GM18861 (cell line): ENCODE data around the gene CSMD2.

Experiments
- ATAC-seq: cut with Tn5 transposase; IDR thresholded peaks from one replicate; pipeline ENCODE4 v1.9.1; 2021; ENCODE audit not compliant: unreplicated experiment

CSMD2 gene

GRCh38 chr1:33823830-33824229, 341.2 kb downstream of the CSMD2 start:
- no peak for ATAC-seq

- no peak for ATAC-seq
These were observed 341.6 kb downstream of the CSMD2 start for GRCh38 chr1:33823401-33823800.

DNA sequence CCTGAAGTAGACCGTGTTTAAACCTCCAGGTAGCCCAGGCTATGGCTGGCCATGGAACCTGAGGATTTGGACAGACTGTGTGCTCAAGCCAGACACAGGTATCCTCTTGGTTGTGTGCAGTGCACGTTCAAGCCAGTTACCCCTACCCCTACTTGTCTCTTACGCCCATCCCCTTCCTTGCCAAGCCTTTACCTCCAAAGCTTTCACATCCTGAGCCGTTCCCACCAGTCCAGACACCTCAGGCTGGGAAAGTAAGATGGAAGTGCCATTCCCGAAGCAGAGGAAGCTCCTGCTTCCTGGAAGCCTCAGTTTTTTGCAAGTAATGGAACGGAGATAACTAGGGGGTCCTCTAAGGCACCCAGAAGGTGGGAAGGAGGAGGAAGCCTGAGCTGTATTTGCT, 342.6 kb downstream of the CSMD2 start:
- no peak for ATAC-seq

DNA sequence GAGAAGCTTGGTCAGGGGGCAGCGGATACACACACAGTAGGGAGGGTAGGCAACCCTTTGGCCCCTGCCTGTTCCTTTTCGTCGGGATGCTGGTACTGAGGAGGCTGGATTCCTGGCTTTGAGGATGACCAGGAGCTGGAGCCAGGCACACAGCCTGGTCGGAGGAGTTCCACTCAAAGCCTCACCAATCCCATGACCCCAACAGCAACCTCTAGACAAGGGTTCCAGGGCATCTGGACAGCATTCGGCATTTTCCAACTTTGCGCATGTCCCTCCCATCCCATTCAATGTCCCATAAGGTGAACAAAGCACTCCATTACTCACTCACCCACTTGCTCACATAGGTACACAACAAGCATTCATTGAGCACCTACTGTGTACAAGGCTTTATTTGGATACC, 343.7 kb downstream of the CSMD2 start:
- ATAC-seq: no peak

- ATAC-seq: no peak
These were observed 344.2 kb downstream of the CSMD2 start for GRCh38 chr1:33820804-33821203.

GRCh38 chr1:33819913-33820311, 345.1 kb downstream of the CSMD2 start:
- ATAC-seq: no peak

- ATAC-seq: no peak
These were observed 345.6 kb downstream of the CSMD2 start for GRCh38 chr1:33819290-33819912.

DNA sequence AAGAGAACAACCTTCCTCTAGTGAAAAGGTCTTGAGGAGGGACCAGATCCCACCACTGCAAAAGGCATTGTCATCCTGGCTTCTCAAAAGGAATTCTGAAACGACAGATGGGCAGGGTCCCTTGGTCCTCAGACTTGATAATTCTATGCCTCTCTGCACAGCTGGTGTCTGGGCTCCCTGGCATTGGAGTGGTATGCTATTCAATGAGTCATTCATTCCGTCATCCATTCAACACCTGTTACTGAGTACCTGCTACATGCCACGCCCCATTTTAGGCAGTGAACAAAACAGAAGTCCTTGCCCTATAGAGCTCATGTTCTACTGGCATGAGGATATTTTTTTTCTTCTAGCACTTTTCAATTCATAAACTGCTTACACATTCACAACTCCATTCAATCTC, 347.0 kb downstream of the CSMD2 start:
- no peak for ATAC-seq

DNA sequence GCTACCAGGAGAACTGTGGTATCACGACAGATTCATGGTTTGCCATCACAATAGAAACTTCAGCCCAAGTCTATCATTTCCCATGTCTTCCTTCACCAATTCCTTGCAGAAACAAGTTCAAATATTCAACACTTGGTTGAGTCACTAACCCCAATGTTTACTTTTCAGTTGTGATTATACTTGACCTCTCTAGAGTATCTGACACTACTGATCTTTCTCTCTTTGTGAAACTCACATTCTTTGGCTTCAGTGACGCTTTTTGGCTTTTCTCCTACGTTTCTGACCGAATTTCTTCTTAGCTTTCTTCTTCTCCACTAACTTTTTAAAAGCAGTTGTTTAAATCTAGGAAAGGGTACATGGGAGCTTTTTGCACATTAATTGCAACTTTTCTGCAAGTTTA, 350.0 kb downstream of the CSMD2 start:
- no peak for ATAC-seq

GRCh38 chr1:33814166-33814565, 350.9 kb downstream of the CSMD2 start:
- no peak for ATAC-seq

DNA sequence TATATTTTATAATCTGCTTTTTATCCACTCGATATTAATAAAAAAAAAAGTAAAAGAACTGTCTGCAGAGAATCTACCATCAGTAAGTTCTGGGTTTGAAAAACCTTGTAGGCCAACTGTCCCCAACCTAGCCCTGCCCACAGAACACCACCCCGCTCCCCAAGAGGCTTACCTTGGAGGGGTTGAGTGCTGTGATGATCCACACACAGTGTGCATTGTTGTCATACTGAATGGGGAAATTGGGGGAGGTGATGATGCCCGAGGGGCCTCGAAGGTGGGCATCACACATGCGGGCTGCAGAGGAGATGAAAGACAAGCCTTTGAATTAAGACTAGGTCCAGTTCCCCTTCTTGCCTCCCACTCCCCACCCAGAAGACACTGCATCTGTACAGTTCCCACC, 354.5 kb downstream of the CSMD2 start:
- no peak for ATAC-seq

- no peak for ATAC-seq
These were observed 359.0 kb downstream of the CSMD2 start for GRCh38 chr1:33805988-33806387.

DNA sequence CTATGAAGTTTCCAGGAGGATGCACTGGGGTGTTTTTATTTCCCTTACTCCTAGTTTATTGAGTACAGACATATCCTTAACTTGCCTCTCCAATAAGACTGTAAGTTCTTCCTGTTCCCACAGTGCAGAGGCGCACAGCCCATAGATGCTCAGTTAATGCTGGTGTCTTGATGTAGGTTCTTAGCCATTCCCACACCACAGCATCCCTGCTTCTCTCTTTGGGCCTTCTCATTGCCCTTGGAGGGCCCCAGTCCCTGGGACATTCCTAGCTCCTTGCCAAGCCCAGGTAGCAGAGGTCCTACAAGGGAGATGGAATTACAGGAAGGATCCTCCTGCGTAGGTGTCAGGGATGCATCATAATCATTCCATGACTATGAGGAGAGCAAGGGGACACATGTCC, 362.8 kb downstream of the CSMD2 start:
- no peak for ATAC-seq

- ATAC-seq: no peak
These were observed 367.2 kb downstream of the CSMD2 start for GRCh38 chr1:33797849-33798248.

DNA sequence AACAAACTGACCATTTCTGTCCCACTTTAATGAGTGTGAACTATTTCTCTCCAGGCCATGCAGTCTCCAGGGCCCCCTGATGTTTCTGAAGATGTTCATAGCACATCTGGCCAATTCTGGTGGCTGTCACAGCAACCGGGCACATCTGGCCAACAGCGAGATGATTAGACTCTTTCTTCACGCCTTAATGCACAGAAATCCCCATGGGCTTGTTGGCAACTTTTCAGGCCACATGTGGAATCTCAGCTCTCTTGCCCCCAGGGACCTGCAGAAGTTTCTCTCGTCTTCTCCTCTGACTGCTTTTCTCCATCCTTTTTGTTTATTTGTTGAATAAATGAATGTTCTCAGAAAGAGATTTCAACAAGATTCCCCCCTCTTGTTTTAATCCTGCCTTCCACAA, 372.4 kb downstream of the CSMD2 start:
- ATAC-seq: no peak

GRCh38 chr1:33792216-33792615, 372.8 kb downstream of the CSMD2 start:
- no peak for ATAC-seq

GRCh38 chr1:33791251-33791650, 373.8 kb downstream of the CSMD2 start:
- no peak for ATAC-seq

DNA sequence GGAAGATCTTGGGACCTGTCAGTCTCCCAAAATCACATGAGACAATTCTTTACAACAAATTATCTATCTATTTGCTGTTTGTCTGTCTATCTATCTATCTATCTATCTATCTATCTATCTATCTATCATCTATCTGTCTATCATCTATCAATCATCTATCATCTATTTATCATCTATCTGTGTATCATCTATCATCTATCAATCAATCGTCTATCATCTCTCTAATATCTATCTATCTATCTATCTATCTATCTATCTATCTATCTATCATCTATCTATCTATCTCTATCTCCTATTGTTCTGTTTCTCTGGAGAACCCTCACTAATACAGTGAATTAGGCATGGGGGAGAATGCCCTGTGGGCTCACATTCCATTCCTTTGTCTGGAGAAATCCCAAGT, 374.5 kb downstream of the CSMD2 start:
- no peak for ATAC-seq

DNA sequence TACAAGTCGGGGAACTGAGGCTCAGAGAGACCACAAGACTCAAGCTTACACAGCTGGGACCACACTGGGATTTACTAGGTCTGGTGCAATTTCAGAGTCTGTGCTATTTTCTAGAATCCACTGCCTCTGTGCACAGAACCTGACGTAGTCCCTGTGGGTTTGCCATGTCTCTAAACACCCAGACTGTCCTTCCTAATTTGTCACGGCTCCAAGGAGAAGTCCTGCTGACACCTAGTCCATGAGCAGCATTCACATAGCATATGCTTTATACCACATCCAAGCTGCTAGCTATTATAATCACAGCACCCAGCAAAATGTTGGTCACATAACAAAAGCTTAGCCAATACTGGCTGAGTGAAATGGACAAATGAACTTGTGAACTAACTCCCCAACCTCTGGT, 380.2 kb downstream of the CSMD2 start:
- ATAC-seq: no peak

DNA sequence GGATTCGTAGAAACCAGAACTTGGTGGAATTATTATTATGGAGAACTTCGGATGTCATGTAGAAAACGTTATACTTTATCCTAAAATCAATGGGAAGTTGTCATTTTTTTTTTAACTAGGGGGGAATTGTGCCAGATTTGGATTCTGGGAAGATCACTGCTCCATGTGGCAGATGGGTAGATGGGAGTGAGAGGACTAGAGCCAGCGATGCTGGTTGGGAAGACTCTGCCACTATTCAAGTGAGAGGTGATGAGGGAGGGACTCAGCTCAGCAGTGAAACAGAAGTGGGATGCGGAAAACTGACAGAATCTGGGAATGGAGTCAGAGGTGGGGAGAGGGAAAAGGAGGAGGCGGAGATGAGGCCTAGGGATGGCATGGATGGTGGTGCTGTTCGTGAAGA, 382.3 kb downstream of the CSMD2 start:
- no peak for ATAC-seq

DNA sequence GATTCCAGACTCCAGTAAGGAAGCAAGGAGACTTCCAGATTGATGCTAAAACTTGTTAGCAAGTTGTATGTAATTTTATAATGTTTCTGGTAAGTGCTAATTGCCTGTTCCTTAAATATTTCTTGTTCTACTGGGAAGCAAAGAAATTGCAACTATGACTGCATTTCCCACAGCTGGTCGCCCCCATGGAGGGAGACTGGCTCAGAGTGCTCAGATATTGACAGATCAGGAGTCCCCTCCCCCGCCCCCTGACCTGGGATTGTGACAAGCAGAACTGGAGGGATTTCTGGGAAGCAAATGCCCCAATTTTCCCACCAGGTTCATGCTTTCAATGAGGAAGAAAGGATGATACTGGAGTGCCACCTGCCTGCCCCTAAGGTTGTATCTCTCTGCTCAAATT, 383.4 kb downstream of the CSMD2 start:
- ATAC-seq: no peak

DNA sequence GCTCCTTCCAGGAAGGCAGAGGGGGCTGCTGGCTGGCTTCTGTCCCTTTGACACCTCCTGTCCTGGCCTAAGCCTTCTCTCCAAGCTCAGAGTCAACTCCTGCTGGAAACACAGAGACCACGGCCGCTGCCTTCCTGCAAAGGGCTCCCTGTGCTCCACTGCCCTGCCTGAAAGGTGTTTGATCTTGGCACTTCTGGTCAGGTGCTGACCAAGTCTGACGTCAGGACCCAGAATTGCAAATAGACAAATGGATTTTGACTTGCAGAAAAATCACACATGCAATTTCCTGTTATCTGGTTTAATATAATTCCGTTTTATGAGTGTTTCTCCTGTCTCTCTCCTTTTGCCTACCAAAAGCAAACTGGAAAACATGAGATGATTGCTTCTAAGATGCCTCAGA, 387.7 kb downstream of the CSMD2 start:
- no peak for ATAC-seq

GRCh38 chr1:33768821-33769220, 396.2 kb downstream of the CSMD2 start:
- no peak for ATAC-seq

DNA sequence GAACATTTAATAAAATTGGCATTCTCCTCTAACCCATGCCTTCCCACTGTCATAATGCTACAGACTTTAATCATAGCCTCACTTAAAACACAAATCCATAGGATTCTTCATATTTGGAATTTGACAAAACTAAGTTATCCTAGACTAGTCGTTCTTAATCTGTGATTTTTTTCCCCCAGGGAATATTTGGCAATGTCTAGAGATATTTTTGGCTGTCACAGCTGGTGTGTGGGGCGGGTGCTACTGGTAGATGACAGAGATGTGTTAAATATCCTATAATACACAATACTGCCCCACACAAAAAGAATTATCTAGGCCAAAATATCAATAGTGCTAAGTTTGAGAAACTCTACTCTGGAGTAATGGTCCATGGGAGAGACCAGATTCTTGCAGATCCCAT, 396.9 kb downstream of the CSMD2 start:
- ATAC-seq: no peak
